Amygdala (tissue), 56 donors: ENCODE data around the gene TACO1.
A peak's percentile ranks its signal among the peaks of the same experiment; 100 is the strongest.

ENCODE experiments used
- DNase-seq, 56 donors: peaks; one replicate each; lab custom pipeline; 2025; lab: John Stamatoyannopoulos, UW

Gene TACO1

GRCh38 chr17:63596856-63597586 is 3.7 kb upstream of the TACO1 start:
- DNase-seq, result no peak

DNA sequence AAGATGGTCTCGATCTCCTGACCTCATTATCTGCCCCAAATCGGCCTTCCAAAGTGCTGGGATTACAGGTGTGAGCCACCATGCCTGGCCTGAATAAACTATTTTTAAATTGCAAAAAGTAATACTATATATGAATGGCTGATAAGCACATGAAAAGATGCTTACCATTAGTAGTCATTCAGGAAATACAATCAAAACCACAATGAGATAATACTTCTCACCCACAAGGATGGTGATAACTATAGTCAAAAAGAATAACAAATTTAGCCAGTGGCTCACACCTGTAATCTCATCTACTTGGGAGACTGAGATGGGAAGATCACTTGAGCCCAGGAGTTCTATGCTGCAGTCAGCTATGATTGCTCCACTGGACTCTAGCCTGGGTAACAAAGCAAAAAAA is 2.4 kb upstream of the TACO1 start:
- no peak for DNase-seq

DNA sequence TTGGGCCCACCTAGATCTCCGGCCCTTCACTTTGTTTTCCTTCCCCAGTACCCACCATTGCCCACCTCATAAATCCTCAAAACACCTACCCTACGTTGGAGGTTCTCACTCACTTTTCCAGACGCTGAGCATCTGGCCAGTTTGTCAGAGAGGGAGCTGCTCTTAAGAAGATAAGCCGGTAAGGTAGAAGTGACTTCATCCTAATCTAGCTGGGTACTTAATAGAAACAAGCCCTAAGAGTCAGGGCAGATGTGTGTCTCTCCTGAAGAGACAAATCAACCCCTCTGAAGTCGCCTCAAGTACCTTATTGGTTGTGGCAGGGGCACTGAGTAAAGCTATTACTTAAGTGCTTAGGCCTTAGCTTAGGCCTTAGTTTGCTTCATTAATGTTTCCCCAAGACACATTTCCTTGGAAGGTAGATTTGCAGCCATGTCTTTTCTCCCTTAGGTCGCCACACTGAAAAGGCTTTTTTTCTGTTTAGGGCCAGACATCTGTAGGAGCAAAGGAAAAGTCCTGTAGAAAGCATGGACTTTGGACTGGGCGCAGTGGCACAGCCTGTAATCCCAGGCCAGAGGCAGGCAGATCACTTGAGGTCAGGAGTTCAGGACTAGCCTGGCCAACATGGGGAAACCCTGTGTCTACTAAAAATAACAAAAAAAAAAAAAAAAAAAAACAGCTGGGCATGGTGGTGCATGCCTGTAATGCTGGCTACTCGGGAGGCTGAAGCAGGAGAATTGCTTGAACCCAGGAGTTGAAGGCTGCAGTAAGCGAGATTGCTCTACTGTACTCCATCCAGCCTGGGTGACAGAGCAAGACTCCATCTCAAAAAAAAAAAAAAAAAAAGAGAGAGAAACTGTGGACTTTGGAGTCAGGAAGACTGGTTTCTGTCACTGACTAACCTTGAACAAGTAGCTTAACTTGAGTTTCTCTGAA is 1.0 kb downstream of the TACO1 start:
- DNase-seq, result no peak

DNA sequence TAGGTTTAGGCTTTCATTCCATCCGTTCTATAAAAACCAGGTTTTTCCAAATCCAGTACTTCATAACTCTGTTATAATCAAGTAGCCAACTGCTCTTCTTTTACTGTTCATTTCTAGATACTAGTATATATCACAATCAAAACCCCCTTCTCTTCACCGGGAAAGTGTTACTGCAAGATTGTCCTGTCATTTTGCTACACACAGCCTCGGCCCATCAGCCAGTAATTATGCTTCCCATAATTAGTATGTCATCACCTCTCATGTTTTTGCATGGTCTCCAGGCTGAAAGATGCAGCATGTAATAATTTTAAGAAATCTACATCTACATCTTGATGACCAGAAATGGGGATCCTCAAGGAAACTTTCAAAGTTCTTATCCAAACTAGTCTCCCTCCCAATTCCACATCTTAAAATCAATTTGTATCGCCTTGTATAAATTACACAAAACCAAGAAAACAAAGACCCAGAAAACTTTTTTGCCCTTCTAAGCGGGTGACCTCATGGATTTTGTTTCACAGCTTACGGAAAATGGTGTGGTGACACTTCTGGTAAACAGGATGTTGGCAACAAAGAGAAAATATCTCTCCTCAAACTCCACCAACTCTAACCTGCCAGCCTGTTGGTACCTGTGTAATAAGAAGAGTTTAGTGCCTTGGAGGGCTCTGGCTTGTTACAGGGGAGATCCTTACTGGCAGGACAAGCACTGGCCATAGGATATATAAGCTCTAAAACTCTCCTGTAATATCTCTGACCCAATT is 9.3 kb downstream of the TACO1 start:
- no peak for DNase-seq

DNA sequence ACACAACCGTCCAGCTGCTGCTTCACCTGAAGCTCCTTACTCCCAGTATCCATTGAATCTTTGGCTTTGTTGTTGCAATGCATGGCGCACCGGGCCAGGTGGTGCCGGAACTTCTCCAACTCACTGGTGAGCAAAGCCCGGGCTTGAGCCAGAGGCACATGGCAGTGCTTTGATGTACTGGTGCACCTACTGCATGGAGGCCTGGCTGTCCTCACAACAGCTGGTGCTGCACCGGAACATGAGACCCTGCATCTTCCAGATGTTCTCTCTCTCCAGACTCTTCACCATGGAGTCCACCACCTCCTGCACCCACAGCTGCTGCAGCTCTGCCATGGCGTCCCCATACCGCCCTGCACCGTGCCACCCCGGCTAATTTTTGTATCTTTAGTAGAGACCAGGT is 10.2 kb downstream of the TACO1 start:
- no peak for DNase-seq

DNA sequence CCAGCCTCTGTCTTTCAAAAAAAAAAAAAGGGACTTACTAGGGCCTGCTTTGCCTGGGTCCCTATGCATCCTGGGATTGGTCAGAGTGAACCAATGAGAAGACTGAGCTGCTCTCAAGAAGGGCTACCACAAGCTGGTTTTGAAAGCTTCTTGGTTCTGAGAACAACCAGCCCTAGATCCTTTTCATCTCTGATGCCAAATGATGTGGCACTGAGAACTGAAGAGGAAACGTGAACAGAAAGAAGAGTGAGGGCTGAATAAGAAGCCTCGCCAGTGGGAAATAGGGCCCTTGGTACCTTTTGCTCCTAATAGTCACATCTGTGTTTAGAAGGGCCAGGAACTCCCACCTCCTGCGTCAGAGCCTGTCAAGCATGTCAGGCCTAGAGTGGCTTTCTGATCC is 10.7 kb downstream of the TACO1 start:
- DNase-seq, result no peak

GRCh38 chr17:63613663-63614062 is 13.0 kb downstream of the TACO1 start:
- no peak for DNase-seq

DNA sequence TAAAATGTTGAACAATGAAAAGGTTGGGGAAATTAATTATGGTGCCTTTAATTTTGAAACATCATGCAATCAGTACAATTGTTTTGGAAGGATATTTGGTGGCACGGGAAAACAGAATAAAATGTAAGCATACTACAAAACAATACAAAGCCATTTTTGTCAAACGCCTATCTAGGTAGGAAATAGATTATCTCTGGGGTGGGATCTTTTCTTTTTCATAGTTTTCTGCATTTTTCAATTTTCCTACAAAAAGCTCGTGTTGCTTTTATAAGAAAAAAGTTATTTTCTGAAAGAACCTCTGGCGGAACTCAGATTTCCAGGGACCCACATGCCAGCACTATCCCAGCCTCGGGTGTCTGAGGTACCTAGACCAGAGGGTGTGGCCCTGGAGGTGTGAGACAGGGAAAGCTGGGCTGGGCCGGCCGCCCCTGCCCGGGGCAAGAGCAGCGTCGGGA is 20.6 kb downstream of the TACO1 start:
- peak in 1 of 56 donors; percentile 53 for DNase-seq

DNA sequence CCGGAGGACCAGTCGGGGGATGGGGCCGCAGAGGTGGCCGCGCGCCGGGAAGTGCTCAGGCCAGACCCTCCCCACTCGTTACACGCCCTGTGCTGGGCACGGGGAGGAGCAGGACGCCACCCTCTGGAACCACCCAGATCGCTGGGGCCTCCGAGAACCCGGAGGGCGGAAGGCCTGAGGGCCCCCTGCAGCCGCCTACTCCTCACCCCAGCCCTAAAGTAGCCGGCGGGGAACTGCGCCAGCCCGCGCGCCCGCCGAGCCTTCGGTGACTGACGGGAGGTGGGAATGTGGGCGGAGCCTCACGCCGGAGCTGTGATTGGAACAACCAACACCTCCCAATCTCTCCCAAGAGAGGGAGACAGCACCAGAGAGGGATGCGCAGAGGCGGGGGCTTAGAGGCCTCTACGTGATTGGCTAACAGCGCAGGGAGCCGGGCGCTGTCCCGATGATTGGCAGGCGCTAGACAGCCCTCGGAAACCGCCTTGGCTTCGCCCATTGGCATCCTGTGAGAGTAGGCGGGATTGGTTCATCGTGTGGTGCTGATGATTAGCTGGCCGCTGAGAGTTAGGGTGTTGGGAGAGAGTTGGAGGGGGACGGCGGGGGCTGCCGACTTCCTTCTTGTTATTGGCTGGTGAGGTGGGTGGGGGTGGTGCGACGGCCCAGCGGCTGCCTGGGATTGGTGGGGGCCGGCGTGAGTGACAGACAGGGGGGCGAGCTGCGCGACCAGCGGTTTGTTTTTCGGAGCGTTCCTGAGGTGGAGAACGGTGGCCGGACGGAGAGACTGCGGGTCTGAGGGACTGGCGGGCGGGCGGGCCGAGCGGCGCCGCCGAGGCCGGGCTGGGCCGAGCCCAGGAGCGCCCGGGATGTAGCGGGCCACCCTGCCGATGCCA is 21.2 kb downstream of the TACO1 start, which contains the start of gene MAP3K3:
MAP3K3 (plus strand) TSS at position 734 of the 890 bp plus-strand sequence. CDS start 343 bp downstream, outside the sequence.
- DNase-seq, result peak; percentile 61 to 100 (median 100)

DNA sequence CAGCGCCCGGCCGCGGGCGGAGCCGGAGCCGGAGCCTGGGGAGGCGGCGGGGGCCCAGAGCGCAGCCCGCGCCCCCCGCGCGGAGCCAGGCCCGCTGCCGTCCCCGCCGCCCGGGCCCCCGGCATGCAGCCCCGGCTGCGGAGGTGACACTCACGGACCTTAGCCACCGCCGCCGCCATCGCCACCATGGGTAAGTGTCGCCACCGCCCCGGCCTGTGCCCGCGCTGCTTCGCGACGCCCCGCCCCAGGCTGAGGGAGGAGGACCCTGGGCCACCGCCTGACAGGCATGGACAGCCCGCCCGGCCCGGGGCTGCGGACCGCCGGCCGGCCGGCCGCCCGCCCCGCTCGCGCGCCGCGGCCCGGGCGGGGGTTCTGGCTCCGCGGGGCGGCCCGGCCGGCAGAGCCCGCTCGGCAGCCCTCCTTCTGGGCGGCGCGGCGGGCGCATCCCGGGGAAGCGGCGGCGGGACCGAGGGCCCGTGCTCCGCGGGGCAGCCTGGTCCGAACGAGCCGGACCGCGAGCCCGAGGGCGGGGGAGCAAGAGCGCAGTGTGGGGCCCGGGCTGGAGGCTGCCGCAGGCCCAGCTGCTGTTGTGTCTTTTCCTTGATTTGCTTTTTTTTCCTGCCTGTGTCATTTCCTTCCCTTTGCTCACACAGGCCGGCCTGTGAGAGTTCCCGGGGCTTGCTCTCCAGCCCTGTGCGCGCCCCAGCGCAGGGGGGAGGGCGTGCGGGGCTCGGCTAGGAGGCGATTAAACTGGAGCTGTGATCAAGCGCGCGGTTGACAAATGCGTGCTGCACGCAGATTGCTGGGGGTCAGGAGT is 22.1 kb downstream of the TACO1 start:
- peak in 42 of 56 donors; percentile 5 to 75 (median 46) for DNase-seq

- no peak for DNase-seq
Observed at GRCh38 chr17:63623786-63624530, 23.3 kb downstream of the TACO1 start.

GRCh38 chr17:63624531-63624880 is 23.8 kb downstream of the TACO1 start:
- no peak for DNase-seq

DNA sequence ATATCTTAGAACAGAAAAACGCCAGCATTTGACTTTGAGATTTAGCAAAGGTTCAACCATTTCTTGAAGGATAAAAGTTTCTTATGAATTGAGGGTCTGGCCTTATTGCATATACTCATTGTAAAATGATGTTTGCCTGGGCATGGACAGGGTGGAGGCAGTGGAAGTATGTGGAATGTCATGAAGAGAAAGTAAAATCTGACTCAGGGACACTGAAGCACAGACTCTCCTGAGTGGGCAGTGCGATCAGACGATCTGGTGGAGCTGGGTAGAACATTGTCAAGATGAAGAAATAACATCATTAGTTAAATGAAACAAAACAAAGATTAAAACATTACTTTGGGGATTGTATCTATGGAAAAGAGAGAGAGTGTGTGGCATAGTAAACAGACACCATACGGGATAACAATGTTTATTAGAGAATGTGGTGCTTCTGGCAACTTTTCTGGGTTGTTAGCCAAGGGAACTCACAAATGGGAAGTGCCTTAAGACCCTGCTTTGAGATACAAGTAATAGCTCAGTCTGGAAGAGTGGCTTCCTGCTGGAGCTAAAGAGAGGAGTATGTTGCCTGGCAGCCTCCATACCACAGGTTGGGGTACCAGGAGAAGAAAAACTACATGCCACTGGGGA is 26.0 kb downstream of the TACO1 start:
- DNase-seq, result no peak

- no peak for DNase-seq
Observed at GRCh38 chr17:63629627-63630026, 28.9 kb downstream of the TACO1 start.

- no peak for DNase-seq
Observed at GRCh38 chr17:63631062-63631461, 30.4 kb downstream of the TACO1 start.

DNA sequence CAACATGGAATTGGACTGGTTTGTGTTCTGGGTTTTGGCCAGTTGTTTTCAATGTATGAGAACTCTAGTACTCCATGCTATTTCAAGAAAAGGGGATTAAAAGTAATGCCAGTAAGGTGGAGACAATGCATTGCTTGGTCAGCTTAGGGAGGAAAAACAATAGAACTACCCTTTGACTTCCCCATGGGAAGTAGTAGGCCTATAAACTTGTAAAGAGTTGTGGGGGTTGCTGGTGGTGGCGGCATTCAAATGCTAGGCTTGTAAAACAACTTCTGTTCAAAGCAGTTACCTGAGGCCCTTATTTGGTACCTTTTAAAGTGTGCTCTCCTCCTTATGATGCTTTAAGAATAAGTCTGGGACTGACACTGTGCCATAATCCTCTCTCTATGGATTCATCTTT is 30.9 kb downstream of the TACO1 start:
- DNase-seq, result no peak

GRCh38 chr17:63633742-63634141 is 33.0 kb downstream of the TACO1 start:
- DNase-seq, result no peak

- DNase-seq, result no peak
Observed at GRCh38 chr17:63634163-63634562, 33.5 kb downstream of the TACO1 start.
